MM.1S (cell line): ENCODE data around the gene BZW2.

ENCODE experiments used
- DNase-seq: peaks from one replicate; pipeline ENCODE4 v3.0.0-alpha.2; 2015
- H2AFZ ChIP-seq: fragments of 300-600 bp; sonication (generic); 2 replicates; pipeline ENCODE4 v1.6.0; 2016; ENCODE audit warnings: antibody characterized with exemption, low read length
- H3F3A ChIP-seq: fragments of 300-600 bp; sonication (generic); 2 replicates; pipeline ENCODE4 v1.6.1; 2016; ENCODE audit warnings: mild to moderate bottlenecking, antibody characterized with exemption, low read length, moderate library complexity, mixed read lengths; ENCODE audit not compliant: insufficient read depth
- H3K27ac ChIP-seq: fragments of 300-600 bp; sonication (generic); 2 replicates; pipeline ENCODE4 v1.5.1; 2016; ENCODE audit warnings: mild to moderate bottlenecking, low read length
- H3K27me3 ChIP-seq: fragments of 300-600 bp; sonication (generic); replicated peaks from 2 replicates; pipeline ENCODE4 v1.6.0; 2016; ENCODE audit warnings: low read length; ENCODE audit not compliant: insufficient read depth
- H3K36me3 ChIP-seq: fragments of 300-600 bp; sonication (generic); replicated peaks from 2 replicates; pipeline ENCODE4 v1.6.1; 2016; ENCODE audit warnings: mild to moderate bottlenecking, low read length, mixed read lengths; ENCODE audit not compliant: insufficient read depth
- H3K4me1 ChIP-seq: fragments of 300-600 bp; sonication (generic); 2 replicates; pipeline ENCODE4 v1.6.1; 2016; ENCODE audit warnings: low read length, mixed read lengths
- H3K4me2 ChIP-seq: fragments of 300-600 bp; sonication (generic); 2 replicates; pipeline ENCODE4 v1.6.0; 2016; ENCODE audit warnings: low read depth, low read length
- H3K4me3 ChIP-seq: fragments of 300-600 bp; sonication (generic); 2 replicates; pipeline ENCODE4 v1.5.1; 2016; ENCODE audit warnings: low read length, mixed read lengths
- H3K79me2 ChIP-seq: fragments of 300-600 bp; sonication (generic); 2 replicates; pipeline ENCODE4 v1.6.1; 2016; ENCODE audit warnings: mixed run types, low read length, mixed read lengths
- H3K9ac ChIP-seq: fragments of 300-600 bp; sonication (generic); 2 replicates; pipeline ENCODE4 v1.6.1; 2016; ENCODE audit warnings: low read length, mixed read lengths
- H3K9me2 ChIP-seq: fragments of 300-600 bp; sonication (generic); replicated peaks from 2 replicates; pipeline ENCODE4 v1.6.1; 2016; ENCODE audit warnings: mild to moderate bottlenecking, low read length, mixed read lengths; ENCODE audit not compliant: insufficient read depth
- H3K9me3 ChIP-seq: fragments of 300-600 bp; sonication (generic); replicated peaks from 2 replicates; pipeline ENCODE4 v1.6.1; 2016; ENCODE audit warnings: mild to moderate bottlenecking, low read length, mixed read lengths; ENCODE audit not compliant: insufficient read depth
- H4K20me1 ChIP-seq: fragments of 300-600 bp; sonication (generic); 2 replicates; pipeline ENCODE4 v1.6.1; 2016; ENCODE audit warnings: mild to moderate bottlenecking, low read length, moderate library complexity, mixed read lengths; ENCODE audit not compliant: insufficient read depth
- EZH2 ChIP-seq: fragments of 300-600 bp; sonication (generic); optimal IDR thresholded peaks from 2 replicates; pipeline ENCODE3; 2017; ENCODE audit warnings: low read depth, mild to moderate bottlenecking, antibody characterized with exemption, low read length, mixed read lengths
- EZH2phosphoT487 ChIP-seq: fragments of 300-600 bp; sonication (generic); IDR thresholded peaks from 2 replicates; pipeline ENCODE4 v1.6.1; 2018; ENCODE audit warnings: antibody characterized with exemption, low read length
- TF ChIP-seq, protein P1 (sequence below): fragments of 300-600 bp; sonication (generic); IDR thresholded peaks from 2 replicates; pipeline ENCODE4 v1.5.1; 2016; ENCODE audit warnings: antibody characterized with exemption, low read length, mixed read lengths

BZW2 gene

GRCh38 chr7:16634271-16634738 is 11.7 kb upstream of the BZW2 start:
- no peaks in the 10 kb centered on the region for H3K79me2 ChIP-seq
- H3K9ac ChIP-seq, result no peak overlapping the region
- H3K27me3 ChIP-seq, result no peaks in the 10 kb centered on the region
- H3K9me2 ChIP-seq, result no peaks in the 10 kb centered on the region
- no peaks in the 10 kb centered on the region for H4K20me1 ChIP-seq
- H3K36me3 ChIP-seq, result no peaks in the 10 kb centered on the region
- TF ChIP-seq EZH2, result no peak
- TF ChIP-seq EZH2phosphoT487, result no peak
- TF ChIP-seq, protein P1, sequence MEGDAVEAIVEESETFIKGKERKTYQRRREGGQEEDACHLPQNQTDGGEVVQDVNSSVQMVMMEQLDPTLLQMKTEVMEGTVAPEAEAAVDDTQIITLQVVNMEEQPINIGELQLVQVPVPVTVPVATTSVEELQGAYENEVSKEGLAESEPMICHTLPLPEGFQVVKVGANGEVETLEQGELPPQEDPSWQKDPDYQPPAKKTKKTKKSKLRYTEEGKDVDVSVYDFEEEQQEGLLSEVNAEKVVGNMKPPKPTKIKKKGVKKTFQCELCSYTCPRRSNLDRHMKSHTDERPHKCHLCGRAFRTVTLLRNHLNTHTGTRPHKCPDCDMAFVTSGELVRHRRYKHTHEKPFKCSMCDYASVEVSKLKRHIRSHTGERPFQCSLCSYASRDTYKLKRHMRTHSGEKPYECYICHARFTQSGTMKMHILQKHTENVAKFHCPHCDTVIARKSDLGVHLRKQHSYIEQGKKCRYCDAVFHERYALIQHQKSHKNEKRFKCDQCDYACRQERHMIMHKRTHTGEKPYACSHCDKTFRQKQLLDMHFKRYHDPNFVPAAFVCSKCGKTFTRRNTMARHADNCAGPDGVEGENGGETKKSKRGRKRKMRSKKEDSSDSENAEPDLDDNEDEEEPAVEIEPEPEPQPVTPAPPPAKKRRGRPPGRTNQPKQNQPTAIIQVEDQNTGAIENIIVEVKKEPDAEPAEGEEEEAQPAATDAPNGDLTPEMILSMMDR, result no peak
- H3K4me2 ChIP-seq, result no peak overlapping the region
- H2AFZ ChIP-seq, result no peak overlapping the region
- no peaks in the 10 kb centered on the region for H3F3A ChIP-seq
- DNase-seq, result no peak
- no peak overlapping the region for H3K27ac ChIP-seq
- H3K4me1 ChIP-seq, result no peaks in the 10 kb centered on the region
- H3K9me3 ChIP-seq, result no peaks in the 10 kb centered on the region
- no peak overlapping the region for H3K4me3 ChIP-seq

DNA sequence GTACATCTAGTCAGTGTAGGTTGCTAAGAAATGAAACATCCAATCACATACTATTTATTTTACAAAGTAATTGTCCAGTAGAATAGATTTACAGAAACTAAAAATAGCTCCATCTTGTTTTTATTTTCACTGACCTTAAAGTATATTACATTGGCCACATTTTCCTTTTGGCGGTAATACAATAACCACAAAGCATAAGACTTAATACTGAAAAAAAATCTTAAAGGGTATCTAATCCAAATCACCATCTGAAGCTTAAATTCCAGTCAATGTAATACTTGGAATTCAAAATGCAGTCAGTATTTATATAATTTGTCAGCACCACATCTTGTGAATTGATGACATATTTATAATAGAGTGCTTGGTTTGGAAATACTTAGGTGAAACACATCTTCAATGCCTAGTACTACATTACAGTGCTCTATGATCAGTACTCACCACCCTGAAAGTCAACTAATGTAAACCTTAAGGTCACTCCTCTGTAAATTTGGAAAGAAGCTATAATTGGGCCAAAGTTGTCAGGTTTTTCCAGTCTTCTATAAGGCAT is 9.4 kb upstream of the BZW2 start:
- H3K36me3 ChIP-seq, result no peaks in the 10 kb centered on the region
- no peaks in the 10 kb centered on the region for H3F3A ChIP-seq
- no peaks in the 10 kb centered on the region for H3K27me3 ChIP-seq
- no peak overlapping the region for H3K4me2 ChIP-seq
- H3K4me3 ChIP-seq, result no peak overlapping the region
- no peaks in the 10 kb centered on the region for H3K9me3 ChIP-seq
- no peak overlapping the region for H3K9ac ChIP-seq
- H3K4me1 ChIP-seq, result no peaks in the 10 kb centered on the region
- H3K9me2 ChIP-seq, result no peaks in the 10 kb centered on the region
- DNase-seq, result no peak
- no peak for TF ChIP-seq EZH2
- TF ChIP-seq, protein P1, result no peak
- no peak overlapping the region for H3K27ac ChIP-seq
- no peaks in the 10 kb centered on the region for H4K20me1 ChIP-seq
- H2AFZ ChIP-seq, result no peak overlapping the region
- no peaks in the 10 kb centered on the region for H3K79me2 ChIP-seq

DNA sequence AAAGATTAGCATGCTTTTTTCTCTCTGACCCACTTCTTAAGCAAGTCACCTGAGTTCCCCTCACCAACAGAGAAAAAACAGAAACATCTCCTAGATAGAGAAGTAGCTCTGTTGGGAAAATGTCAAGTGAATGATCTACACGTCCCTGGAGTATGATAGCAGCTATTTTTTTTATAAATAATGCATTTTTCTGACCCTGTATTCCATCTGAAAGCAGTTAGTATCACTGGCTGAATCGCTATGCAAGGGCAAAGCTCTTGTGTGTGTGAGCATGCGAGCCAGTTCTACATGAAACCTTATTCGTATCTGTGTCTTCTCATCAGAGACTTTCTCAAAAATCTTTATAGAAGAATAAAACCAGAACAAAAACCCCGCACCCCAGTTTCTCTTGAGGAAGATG is 8.6 kb upstream of the BZW2 start:
- Histone ChIP-seq H3K4me1 (no peaks in the 10 kb centered on the region), H4K20me1 (no peaks in the 10 kb centered on the region), H3K27me3 (no peaks in the 10 kb centered on the region), H3K4me2 (no peak overlapping the region), H3K27ac (no peak overlapping the region), H3K79me2 (no peaks in the 10 kb centered on the region), H3F3A (no peaks in the 10 kb centered on the region), H3K9ac (no peak overlapping the region), H3K9me2 (no peaks in the 10 kb centered on the region), H3K4me3 (no peak overlapping the region), H2AFZ (no peak overlapping the region), H3K9me3 (no peaks in the 10 kb centered on the region), H3K36me3 (no peaks in the 10 kb centered on the region)
- DNase-seq, result no peak
- TF ChIP-seq EZH2phosphoT487, result no peak
- TF ChIP-seq, protein P1, result no peak
- TF ChIP-seq EZH2, result no peak
